ENCODE data around the gene DLG4.
"Not testable (repeated sequence)": the region's sequence is repeated elsewhere in the genome, so short reads cannot be mapped to it uniquely, and the experiment has no call there.

The DLG4 gene

GRCh38 chr17:7177191-7177953, 42.3 kb downstream of the DLG4 start:
- H3K27me3 ChIP-seq (replicated peaks; ENCODE audit: control insufficient read depth, insufficient read depth, low read length): peaks cover 32% of the 10 kb centered on the region
- DNase-seq (ENCODE audit: low read depth): peak; percentile 90
- peaks cover 12% of the 10 kb centered on the region for H3K4me1 ChIP-seq (ENCODE audit: control insufficient read depth, insufficient read depth, low read length)
- no peaks in the 10 kb centered on the region for H3K36me3 ChIP-seq (ENCODE audit: control insufficient read depth, insufficient read depth, low read length, severe bottlenecking)
- no peaks in the 10 kb centered on the region for H3K9me3 ChIP-seq (ENCODE audit: control insufficient read depth, low read length)
- H3K4me3 ChIP-seq (ENCODE audit: low read length): peak overlapping the region; percentile 70
- H3K9ac ChIP-seq (ENCODE audit: low read length): peak overlapping the region; percentile 30

DNA sequence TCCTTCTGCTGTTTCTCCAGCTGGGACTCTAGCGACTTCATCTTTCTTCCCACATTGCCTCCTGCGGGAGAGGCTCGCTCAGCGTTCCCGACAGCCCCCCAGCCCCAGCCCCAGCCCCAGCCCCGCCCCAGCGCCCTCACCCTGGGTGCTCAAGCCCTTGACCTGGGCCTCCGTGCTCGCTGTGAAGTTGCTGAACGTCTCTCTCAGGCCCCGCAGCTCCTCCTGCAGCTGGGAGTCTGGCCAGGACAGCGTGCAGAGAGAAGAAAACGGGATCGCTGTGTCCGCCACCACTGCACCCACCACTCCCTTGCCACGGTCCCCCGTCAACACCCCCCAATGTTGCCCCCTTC, 42.8 kb downstream of the DLG4 start:
- DNase-seq (ENCODE audit: low read depth): peak; percentile 41
- H3K4me1 ChIP-seq (ENCODE audit: control insufficient read depth, insufficient read depth, low read length): peaks cover 12% of the 10 kb centered on the region
- peaks cover 32% of the 10 kb centered on the region for H3K27me3 ChIP-seq (replicated peaks; ENCODE audit: control insufficient read depth, insufficient read depth, low read length)
- H3K4me3 ChIP-seq (ENCODE audit: low read length): peak overlapping the region; percentile 70
- H3K9me3 ChIP-seq (ENCODE audit: control insufficient read depth, low read length): no peaks in the 10 kb centered on the region
- H3K36me3 ChIP-seq (ENCODE audit: control insufficient read depth, insufficient read depth, low read length, severe bottlenecking): no peaks in the 10 kb centered on the region
- H3K9ac ChIP-seq (ENCODE audit: low read length): peak overlapping the region; percentile 30

DNA sequence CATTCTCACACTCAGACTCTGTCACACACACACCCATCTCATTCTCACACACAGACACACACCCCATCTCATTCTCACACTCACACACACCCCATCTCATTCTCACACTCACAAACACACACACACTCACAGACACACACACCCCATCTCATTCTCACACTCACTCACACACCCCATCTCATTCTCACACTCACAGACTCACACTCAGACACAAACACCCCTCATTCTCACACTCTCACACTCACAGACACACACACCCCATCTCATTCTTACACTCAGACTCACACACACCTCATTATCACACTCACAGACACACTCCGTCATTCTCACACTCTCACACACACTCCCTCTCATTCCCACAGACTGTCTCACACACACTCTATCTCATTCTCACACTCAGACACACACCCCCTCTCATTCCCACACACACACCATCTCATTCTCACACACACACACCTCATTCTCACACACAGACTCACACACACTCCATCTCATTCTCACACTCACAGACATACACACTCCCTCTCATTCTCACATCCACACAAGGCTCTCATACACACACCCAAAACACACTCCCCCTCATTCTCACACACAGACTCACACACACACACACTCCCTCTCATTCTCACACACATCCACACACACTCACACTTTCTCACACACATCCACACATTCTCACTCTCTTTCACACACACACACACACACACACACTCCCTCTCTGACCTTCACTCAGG, 43.4 kb downstream of the DLG4 start:
- Histone ChIP-seq H3K4me3 (ENCODE audit: low read length) (no peak overlapping the region), H3K27me3 (replicated peaks; ENCODE audit: control insufficient read depth, insufficient read depth, low read length) (peaks cover 32% of the 10 kb centered on the region)
- no peak for DNase-seq (ENCODE audit: low read depth)

GRCh38 chr17:7175330-7175733, 44.3 kb downstream of the DLG4 start:
- Histone ChIP-seq H3K4me3 (ENCODE audit: low read length) (no peak overlapping the region), H3K36me3 (ENCODE audit: control insufficient read depth, insufficient read depth, low read length, severe bottlenecking) (no peaks in the 10 kb centered on the region), H3K9me3 (ENCODE audit: control insufficient read depth, low read length) (peaks cover under 1% of the 10 kb centered on the region), H3K9ac (ENCODE audit: low read length) (no peak overlapping the region), H3K4me1 (ENCODE audit: control insufficient read depth, insufficient read depth, low read length) (peaks cover 12% of the 10 kb centered on the region), H3K27me3 (replicated peaks; ENCODE audit: control insufficient read depth, insufficient read depth, low read length) (peaks cover 32% of the 10 kb centered on the region)
- no peak for DNase-seq (ENCODE audit: low read depth)

More for the DNA sequence above, 43.4 kb downstream of the DLG4 start:
- H3K9ac ChIP-seq (ENCODE audit: low read length): no peak overlapping the region
- no peaks in the 10 kb centered on the region for H3K9me3 ChIP-seq (ENCODE audit: control insufficient read depth, low read length)
- peaks cover 12% of the 10 kb centered on the region for H3K4me1 ChIP-seq (ENCODE audit: control insufficient read depth, insufficient read depth, low read length)
- no peaks in the 10 kb centered on the region for H3K36me3 ChIP-seq (ENCODE audit: control insufficient read depth, insufficient read depth, low read length, severe bottlenecking)

DNA sequence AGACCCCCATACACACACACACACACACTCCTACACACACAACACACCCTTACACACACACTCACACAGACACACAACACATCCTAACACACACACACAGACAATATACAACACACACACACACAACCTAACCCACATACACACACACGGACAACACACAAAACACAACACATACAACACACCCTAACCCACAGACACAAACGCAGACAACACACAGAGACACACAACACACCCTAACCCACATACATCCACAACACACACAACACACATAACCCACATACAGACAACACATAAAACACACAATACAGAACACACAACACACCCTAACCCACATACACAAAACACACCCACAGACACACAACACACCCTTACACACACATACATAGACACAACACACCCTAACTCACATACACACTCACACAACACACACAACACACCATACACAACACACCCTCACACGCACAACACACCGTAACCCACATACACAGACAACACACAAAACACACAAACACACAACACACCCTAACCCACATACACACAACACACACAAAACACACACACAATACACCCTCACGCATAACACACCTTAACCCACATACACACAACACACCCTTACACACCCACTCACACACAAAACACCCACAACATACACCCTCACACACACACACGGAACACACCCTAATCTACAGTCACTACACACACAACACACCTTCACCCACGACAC, 44.9 kb downstream of the DLG4 start:
- H3K27me3 ChIP-seq (replicated peaks; ENCODE audit: control insufficient read depth, insufficient read depth, low read length): peaks cover 32% of the 10 kb centered on the region
- peaks cover 12% of the 10 kb centered on the region for H3K4me1 ChIP-seq (ENCODE audit: control insufficient read depth, insufficient read depth, low read length)
- no peak for DNase-seq (ENCODE audit: low read depth)
- no peaks in the 10 kb centered on the region for H3K36me3 ChIP-seq (ENCODE audit: control insufficient read depth, insufficient read depth, low read length, severe bottlenecking)
- H3K9me3 ChIP-seq (ENCODE audit: control insufficient read depth, low read length): peaks cover 5% of the 10 kb centered on the region
- H3K4me3 ChIP-seq (ENCODE audit: low read length): no peak overlapping the region
- no peak overlapping the region for H3K9ac ChIP-seq (ENCODE audit: low read length)

- peaks cover 7% of the 10 kb centered on the region for H3K9me3 ChIP-seq (ENCODE audit: control insufficient read depth, low read length)
- H3K9ac ChIP-seq (ENCODE audit: low read length): no peak overlapping the region
- DNase-seq (ENCODE audit: low read depth): no peak
- H3K36me3 ChIP-seq (ENCODE audit: control insufficient read depth, insufficient read depth, low read length, severe bottlenecking): no peaks in the 10 kb centered on the region
- no peak overlapping the region for H3K4me3 ChIP-seq (ENCODE audit: low read length)
- H3K27me3 ChIP-seq (replicated peaks; ENCODE audit: control insufficient read depth, insufficient read depth, low read length): peaks cover 32% of the 10 kb centered on the region
- H3K4me1 ChIP-seq (ENCODE audit: control insufficient read depth, insufficient read depth, low read length): peaks cover 12% of the 10 kb centered on the region
Measured at GRCh38 chr17:7173687-7174602, 45.7 kb downstream of the DLG4 start.

DNA sequence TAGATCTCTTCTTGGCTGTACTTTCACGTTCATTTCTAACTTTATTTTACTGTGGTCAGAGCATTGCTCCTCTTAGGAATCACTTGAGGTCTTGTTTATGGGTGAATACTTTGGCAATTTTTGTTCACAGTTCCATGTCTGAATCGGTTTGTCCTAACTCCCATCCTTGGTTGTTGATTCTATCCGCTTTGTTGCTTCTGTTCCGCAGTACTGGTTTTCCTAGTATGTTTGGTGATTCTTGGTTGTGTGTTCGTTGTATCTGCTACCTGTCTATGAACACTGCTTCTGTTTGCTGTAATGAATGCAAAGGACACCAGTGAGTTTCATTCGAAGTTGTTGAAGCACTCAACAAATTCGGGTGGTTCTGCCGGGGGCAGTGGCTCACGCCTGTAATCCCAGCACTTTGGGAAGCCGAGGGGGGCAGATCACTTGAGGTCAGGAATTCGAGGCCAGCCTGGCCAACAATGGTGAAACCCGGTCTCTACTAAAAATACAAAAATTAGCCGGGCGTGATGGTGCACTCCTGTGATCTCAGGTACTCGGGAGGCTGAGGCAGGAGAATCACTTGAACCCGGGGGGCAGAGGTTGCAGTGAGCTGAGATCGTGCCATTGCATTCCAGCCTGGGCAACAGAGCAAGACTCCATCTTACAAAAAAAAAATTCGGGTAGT, 47.0 kb downstream of the DLG4 start:
- Histone ChIP-seq H3K27me3 (replicated peaks; ENCODE audit: control insufficient read depth, insufficient read depth, low read length) (peaks cover 23% of the 10 kb centered on the region), H3K4me1 (ENCODE audit: control insufficient read depth, insufficient read depth, low read length) (peaks cover 14% of the 10 kb centered on the region)
- not testable (repeated sequence) for H3K36me3 ChIP-seq (ENCODE audit: control insufficient read depth, insufficient read depth, low read length, severe bottlenecking); H3K4me3 ChIP-seq (ENCODE audit: low read length); H3K9me3 ChIP-seq (ENCODE audit: control insufficient read depth, low read length); DNase-seq (ENCODE audit: low read depth); H3K9ac ChIP-seq (ENCODE audit: low read length)

DNA sequence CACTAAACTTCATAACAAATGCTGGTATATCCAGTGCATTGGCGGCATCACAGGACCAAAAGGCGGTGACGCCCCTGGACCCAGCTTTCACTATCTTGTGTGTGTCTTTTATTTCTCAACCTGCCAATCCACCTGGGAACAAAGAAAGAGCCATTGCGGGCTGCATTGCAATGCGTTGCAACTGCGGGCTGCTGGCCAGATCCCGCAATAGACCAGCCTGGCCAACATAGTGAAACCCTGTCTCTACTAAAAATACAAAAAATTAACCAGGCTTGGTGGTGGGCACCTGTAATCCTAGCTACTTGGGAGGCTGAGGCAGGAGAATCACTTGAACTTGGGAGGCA, 50.1 kb downstream of the DLG4 start:
- not testable (repeated sequence) for H3K27me3 ChIP-seq (replicated peaks; ENCODE audit: control insufficient read depth, insufficient read depth, low read length); H3K9me3 ChIP-seq (ENCODE audit: control insufficient read depth, low read length)

DNA sequence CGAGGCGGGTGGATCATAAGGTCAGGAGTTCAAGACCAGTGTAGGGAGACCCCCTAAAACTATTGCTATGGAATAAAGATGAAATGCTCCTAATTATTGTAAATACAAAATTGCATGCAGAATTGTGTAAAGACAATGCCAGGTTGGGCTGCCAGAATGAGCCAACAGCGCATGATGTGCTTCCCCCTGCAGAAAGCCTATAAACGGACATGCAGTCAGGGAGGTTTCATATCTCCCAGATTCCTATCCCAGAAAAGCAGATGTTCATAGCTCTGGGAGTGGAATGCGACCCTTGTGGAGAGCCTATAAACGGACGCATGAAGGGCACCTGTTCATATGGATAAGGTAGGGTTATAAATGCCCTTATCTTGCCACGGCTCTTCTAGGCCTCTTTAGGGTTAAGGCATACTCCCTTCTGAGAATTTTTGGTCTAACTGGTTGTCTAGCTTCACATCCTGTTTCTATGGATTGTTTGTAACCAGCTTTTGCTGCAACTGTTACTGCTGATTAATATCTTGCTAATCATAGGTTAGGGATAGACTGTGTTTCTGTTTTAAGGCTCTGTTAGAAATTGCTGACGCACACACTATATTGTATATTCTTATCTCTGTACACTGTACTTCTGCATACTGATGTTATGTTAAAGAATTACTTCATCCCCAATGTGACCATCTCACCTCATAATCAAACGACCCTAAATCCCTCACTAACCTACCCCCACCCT, 50.6 kb downstream of the DLG4 start:
- H3K27me3 ChIP-seq (replicated peaks; ENCODE audit: control insufficient read depth, insufficient read depth, low read length); H3K9me3 ChIP-seq (ENCODE audit: control insufficient read depth, low read length); H3K4me1 ChIP-seq (ENCODE audit: control insufficient read depth, insufficient read depth, low read length); DNase-seq (ENCODE audit: low read depth); H3K36me3 ChIP-seq (ENCODE audit: control insufficient read depth, insufficient read depth, low read length, severe bottlenecking); H3K9ac ChIP-seq (ENCODE audit: low read length); H3K4me3 ChIP-seq (ENCODE audit: low read length): not testable (repeated sequence)

More for the DNA sequence above, 50.1 kb downstream of the DLG4 start:
- not testable (repeated sequence) for H3K4me1 ChIP-seq (ENCODE audit: control insufficient read depth, insufficient read depth, low read length); DNase-seq (ENCODE audit: low read depth); H3K4me3 ChIP-seq (ENCODE audit: low read length); H3K9ac ChIP-seq (ENCODE audit: low read length); H3K36me3 ChIP-seq (ENCODE audit: control insufficient read depth, insufficient read depth, low read length, severe bottlenecking)

DNA sequence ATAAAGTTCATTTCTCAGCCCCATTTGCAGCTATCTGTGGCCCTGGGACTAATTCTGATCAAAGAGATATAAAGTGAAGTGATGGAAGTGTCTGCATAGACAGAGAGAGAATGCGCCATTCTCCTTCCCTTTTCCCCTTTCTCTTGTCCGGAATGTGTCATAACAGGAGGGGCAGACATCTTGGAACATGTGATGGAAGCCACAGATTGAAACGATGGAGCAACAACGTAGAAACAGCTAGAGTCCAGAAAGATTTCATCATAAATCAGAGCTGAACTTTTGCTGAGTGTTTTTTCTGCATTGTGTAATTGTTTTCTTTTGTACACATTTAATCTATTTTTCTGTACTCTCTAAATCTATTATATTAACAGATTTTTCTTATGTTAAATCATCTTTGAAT, 51.8 kb downstream of the DLG4 start:
- Histone ChIP-seq H3K36me3 (ENCODE audit: control insufficient read depth, insufficient read depth, low read length, severe bottlenecking) (no peaks in the 10 kb centered on the region), H3K4me1 (ENCODE audit: control insufficient read depth, insufficient read depth, low read length) (peaks cover 9% of the 10 kb centered on the region), H3K9me3 (ENCODE audit: control insufficient read depth, low read length) (peaks cover 8% of the 10 kb centered on the region), H3K27me3 (replicated peaks; ENCODE audit: control insufficient read depth, insufficient read depth, low read length) (no peaks in the 10 kb centered on the region), H3K4me3 (ENCODE audit: low read length) (peak overlapping the region; percentile 5), H3K9ac (ENCODE audit: low read length) (peak overlapping the region; percentile 47)
- DNase-seq (ENCODE audit: low read depth): peak; percentile 74
